ENCODE data around the gene SDK2.
"Not testable (repeated sequence)": the region's sequence is repeated elsewhere in the genome, so short reads cannot be mapped to it uniquely, and the experiment has no call there.

SDK2 gene

DNA sequence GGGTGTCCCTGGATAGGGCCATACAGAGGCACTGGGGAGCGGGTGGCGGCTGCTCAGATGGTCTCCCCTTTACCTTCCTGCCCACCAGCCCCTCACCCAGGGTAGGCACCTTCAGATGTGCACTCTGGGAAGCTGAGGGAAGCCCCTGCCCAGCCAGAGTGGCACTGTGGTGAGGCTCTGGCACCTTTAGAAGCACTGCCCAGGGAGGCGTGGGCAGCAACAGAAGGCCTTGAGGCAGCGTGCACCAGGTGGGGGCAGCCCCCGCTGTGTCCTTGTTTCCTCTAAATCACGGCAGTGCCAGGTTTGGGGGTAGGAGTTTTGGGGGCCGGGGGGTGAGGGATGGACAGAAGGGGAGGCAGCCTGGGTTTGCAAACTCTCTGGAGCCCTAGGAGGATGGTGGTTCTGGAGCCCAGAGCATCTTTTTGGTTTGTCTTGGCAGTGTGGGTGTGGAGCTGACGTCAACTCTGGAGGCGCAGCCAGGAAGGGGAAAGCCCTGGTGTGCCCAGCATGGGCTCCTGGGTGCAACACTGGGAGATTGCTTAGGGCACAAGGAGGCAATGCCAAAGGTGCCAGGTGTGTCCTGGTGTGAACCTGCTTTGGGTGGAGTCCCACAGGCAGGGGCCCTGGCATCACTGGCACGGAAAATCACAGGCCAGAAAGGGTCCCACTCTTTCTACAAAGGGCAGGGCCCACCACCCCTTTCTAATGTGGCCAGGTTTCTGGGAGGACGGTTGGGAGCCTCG lies 309.3 kb downstream of the SDK2 start:
- TF ChIP-seq, protein P1, sequence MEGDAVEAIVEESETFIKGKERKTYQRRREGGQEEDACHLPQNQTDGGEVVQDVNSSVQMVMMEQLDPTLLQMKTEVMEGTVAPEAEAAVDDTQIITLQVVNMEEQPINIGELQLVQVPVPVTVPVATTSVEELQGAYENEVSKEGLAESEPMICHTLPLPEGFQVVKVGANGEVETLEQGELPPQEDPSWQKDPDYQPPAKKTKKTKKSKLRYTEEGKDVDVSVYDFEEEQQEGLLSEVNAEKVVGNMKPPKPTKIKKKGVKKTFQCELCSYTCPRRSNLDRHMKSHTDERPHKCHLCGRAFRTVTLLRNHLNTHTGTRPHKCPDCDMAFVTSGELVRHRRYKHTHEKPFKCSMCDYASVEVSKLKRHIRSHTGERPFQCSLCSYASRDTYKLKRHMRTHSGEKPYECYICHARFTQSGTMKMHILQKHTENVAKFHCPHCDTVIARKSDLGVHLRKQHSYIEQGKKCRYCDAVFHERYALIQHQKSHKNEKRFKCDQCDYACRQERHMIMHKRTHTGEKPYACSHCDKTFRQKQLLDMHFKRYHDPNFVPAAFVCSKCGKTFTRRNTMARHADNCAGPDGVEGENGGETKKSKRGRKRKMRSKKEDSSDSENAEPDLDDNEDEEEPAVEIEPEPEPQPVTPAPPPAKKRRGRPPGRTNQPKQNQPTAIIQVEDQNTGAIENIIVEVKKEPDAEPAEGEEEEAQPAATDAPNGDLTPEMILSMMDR (IDR thresholded peaks at IDR 0.05; ENCODE audit: low read length) = no peak
- TF ChIP-seq EZH2 (optimal IDR thresholded peaks at IDR 0.05; ENCODE audit: low read depth, low read length) = no peak
- TF ChIP-seq EZH2phosphoT487 (IDR thresholded peaks at IDR 0.05; ENCODE audit: low read length) = no peak

DNA sequence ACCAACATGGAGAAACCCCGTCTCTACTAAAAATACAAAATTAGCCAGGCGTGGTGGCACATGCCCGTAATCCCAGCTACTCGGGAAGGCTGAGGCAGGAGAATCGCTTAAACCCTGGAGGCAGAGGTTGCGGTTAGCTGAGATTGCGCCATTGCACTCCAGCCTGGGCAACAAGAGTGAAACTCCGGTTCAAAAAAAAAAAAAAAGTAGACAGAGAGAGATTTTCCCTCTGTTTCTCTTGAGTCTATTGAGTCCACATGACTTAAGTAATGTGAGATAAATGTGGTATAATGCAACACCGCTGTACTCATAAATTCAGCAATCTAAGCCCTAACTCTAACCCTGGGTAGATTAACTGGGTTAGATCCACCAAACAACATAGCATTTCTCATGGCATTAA lies 310.8 kb downstream of the SDK2 start:
- H3K9me3 ChIP-seq (replicated peaks; ENCODE audit: insufficient read depth, low read length); H3K4me3 ChIP-seq (ENCODE audit: low read length); H3K79me2 ChIP-seq (ENCODE audit: low read length); H2AFZ ChIP-seq (ENCODE audit: low read length); H3K9me2 ChIP-seq (replicated peaks; ENCODE audit: insufficient read depth, low read length); H3K27ac ChIP-seq (ENCODE audit: low read length); H3K27me3 ChIP-seq (replicated peaks; ENCODE audit: insufficient read depth, low read length); H3K9ac ChIP-seq (ENCODE audit: low read length); H3F3A ChIP-seq (ENCODE audit: insufficient read depth, low read length); H3K4me1 ChIP-seq (ENCODE audit: low read length); H3K4me2 ChIP-seq (ENCODE audit: low read depth, low read length); H3K36me3 ChIP-seq (replicated peaks; ENCODE audit: insufficient read depth, low read length); DNase-seq; H4K20me1 ChIP-seq (ENCODE audit: insufficient read depth, low read length): not testable (repeated sequence)

More for the DNA sequence above, 309.3 kb downstream of the SDK2 start:
- no peaks in the 10 kb centered on the region for H3K4me1 ChIP-seq (ENCODE audit: low read length)
- no peaks in the 10 kb centered on the region; the same call in 1 of the 2 replicates for H3K27me3 ChIP-seq (replicated peaks; ENCODE audit: insufficient read depth, low read length)
- no peak overlapping the region for H3K27ac ChIP-seq (ENCODE audit: low read length)
- no peaks in the 10 kb centered on the region for H3K9me2 ChIP-seq (replicated peaks; ENCODE audit: insufficient read depth, low read length)
- H4K20me1 ChIP-seq (ENCODE audit: insufficient read depth, low read length) = no peaks in the 10 kb centered on the region
- H3K79me2 ChIP-seq (ENCODE audit: low read length) = no peaks in the 10 kb centered on the region
- H3K9ac ChIP-seq (ENCODE audit: low read length) = no peak overlapping the region
- H3K4me2 ChIP-seq (ENCODE audit: low read depth, low read length) = no peak overlapping the region
- no peak overlapping the region for H2AFZ ChIP-seq (ENCODE audit: low read length)
- no peak overlapping the region for H3K4me3 ChIP-seq (ENCODE audit: low read length)
- H3K36me3 ChIP-seq (replicated peaks; ENCODE audit: insufficient read depth, low read length) = no peaks in the 10 kb centered on the region
- H3K9me3 ChIP-seq (replicated peaks; ENCODE audit: insufficient read depth, low read length) = no peaks in the 10 kb centered on the region
- H3F3A ChIP-seq (ENCODE audit: insufficient read depth, low read length) = no peaks in the 10 kb centered on the region
- no peak for DNase-seq

DNA sequence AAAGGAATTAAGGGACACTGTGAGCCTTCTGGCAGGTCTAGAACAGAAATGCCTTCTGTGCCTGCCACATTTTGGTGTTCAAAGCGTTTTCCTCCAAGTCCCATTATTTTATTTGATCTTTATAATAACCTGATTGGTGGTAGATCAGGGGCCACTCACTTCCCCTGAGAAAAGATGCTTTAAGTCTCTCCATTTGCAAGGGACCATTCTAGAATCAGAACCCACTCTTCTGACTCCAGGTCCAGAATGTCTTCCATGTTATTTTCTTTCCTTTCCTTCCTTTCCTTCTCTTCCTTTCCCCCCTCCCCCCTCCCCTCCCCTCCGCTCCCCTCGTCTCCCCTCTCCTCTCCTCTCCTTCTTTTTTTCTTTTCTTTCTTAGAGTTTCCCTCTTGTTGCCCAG lies 313.2 kb downstream of the SDK2 start:
- Histone ChIP-seq H3K4me2 (ENCODE audit: low read depth, low read length) (no peak overlapping the region), H3K9me2 (replicated peaks; ENCODE audit: insufficient read depth, low read length) (no peaks in the 10 kb centered on the region), H3F3A (ENCODE audit: insufficient read depth, low read length) (no peaks in the 10 kb centered on the region), H3K36me3 (replicated peaks; ENCODE audit: insufficient read depth, low read length) (no peaks in the 10 kb centered on the region), H3K27ac (ENCODE audit: low read length) (no peak overlapping the region), H3K9me3 (replicated peaks; ENCODE audit: insufficient read depth, low read length) (no peaks in the 10 kb centered on the region), H3K4me3 (ENCODE audit: low read length) (no peak overlapping the region), H2AFZ (ENCODE audit: low read length) (no peak overlapping the region), H3K9ac (ENCODE audit: low read length) (no peak overlapping the region), H3K4me1 (ENCODE audit: low read length) (no peaks in the 10 kb centered on the region), H3K27me3 (replicated peaks; ENCODE audit: insufficient read depth, low read length) (peaks cover 14% of the 10 kb centered on the region), H4K20me1 (ENCODE audit: insufficient read depth, low read length) (no peaks in the 10 kb centered on the region), H3K79me2 (ENCODE audit: low read length) (no peaks in the 10 kb centered on the region)
- TF ChIP-seq, protein P1 (IDR thresholded peaks at IDR 0.05; ENCODE audit: low read length) = no peak
- TF ChIP-seq EZH2phosphoT487 (IDR thresholded peaks at IDR 0.05; ENCODE audit: low read length) (no peak), EZH2 (optimal IDR thresholded peaks at IDR 0.05; ENCODE audit: low read depth, low read length) (no peak)
- DNase-seq = no peak

- TF ChIP-seq, protein P1 (IDR thresholded peaks at IDR 0.05; ENCODE audit: low read length) = no peak
- TF ChIP-seq EZH2phosphoT487 (IDR thresholded peaks at IDR 0.05; ENCODE audit: low read length) = no peak
- no peak for TF ChIP-seq EZH2 (optimal IDR thresholded peaks at IDR 0.05; ENCODE audit: low read depth, low read length)
Observed at GRCh38 chr17:73327676-73328075, 316.6 kb downstream of the SDK2 start.

More at GRCh38 chr17:73327676-73328075, 316.6 kb downstream of the SDK2 start:
- Histone ChIP-seq H3K9me2 (replicated peaks; ENCODE audit: insufficient read depth, low read length) (no peaks in the 10 kb centered on the region), H3F3A (ENCODE audit: insufficient read depth, low read length) (no peaks in the 10 kb centered on the region), H3K27ac (ENCODE audit: low read length) (no peak overlapping the region), H3K9me3 (replicated peaks; ENCODE audit: insufficient read depth, low read length) (no peaks in the 10 kb centered on the region), H4K20me1 (ENCODE audit: insufficient read depth, low read length) (no peaks in the 10 kb centered on the region), H3K9ac (ENCODE audit: low read length) (no peak overlapping the region), H3K79me2 (ENCODE audit: low read length) (no peaks in the 10 kb centered on the region), H3K36me3 (replicated peaks; ENCODE audit: insufficient read depth, low read length) (no peaks in the 10 kb centered on the region), H3K4me1 (ENCODE audit: low read length) (no peaks in the 10 kb centered on the region), H3K27me3 (replicated peaks; ENCODE audit: insufficient read depth, low read length) (peaks cover 39% of the 10 kb centered on the region), H3K4me3 (ENCODE audit: low read length) (no peak overlapping the region), H2AFZ (ENCODE audit: low read length) (no peak overlapping the region), H3K4me2 (ENCODE audit: low read depth, low read length) (no peak overlapping the region)
- DNase-seq = no peak

Measured in MM.1S (cell line).